Measurements from ENCODE around the gene PLEKHN1.

GRCh38 chr1:942411-942821, 23.9 kb upstream of the PLEKHN1 start:
- no peak for TF ChIP-seq CTCF (IDR thresholded peaks at IDR 0.05; ENCODE audit: low read length)
- no peak for TF ChIP-seq EZH2 (IDR thresholded peaks at IDR 0.05; ENCODE audit: borderline replicate concordance, low read length)
